Camera-type eye (tissue), 1 donor: Measurements from ENCODE around the gene HCFC1. TPM values are rescaled to one million over a fixed set of nuclear protein-coding genes. Genes with fewer than 3 reads are reported as not detected.

Experiments
- total RNA-seq: library from RNA; depleted of rRNA; stranded (reverse); fragments of >200 nt; gene quantifications from one replicate; pipeline ENCODE4 v1.2.3, GENCODE V29; 2014

The HCFC1 gene
- 41.3 TPM for total RNA-seq

GRCh38 chrX:153971450-153972367, at the start of gene HCFC1:
Gene HCFC1 (minus strand): TSS chrX:153971818. CDS start chrX:153970840, 978 bp downstream.

DNA sequence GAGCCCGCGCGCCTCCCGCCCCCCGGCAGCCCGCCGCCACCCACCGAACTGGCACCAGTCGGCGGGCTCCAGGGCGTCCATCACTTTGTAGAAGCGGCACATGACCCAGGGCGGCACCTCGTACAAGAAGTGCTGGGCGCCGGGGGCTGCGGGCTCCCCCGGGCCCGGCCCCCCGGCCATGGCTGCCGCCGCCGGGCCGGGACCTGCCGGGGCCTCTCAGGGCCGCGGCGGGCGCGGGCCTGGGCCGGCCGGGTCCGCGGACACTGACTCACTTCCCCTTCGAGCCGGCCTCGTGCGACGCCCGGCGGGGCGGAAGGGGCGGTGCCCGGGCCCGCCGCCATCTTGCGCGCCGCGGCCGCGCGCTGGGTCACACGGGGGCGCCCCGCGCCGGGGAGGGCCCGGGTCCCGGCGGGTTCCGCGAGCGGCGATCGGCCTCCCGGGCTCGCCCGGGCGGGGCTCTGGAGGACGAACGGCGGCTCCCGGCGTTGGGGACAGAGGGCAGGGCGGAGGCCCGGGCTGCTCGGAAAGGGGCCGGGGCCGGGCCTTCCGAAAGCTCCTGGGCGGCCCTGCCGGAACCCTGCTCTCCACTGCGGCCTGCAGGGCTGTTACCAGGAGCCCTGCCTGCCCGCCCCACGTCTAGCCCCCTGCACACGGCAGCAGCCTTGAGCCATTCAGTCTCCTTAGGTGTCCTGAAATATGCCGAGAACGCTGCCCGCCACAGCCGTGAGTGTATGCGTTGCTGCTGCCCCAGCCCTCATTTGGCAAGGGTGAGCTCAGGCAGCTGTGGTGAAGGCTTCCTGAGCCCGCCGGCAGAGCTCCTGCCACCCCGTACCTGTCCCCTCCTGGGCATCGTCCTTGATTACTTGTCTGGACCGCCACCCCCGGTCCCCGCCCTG, 48.3 kb upstream of the HCFC1 start, which contains the start of gene IRAK1:
Gene IRAK1 (minus strand): TSS at position 270 of the 896 bp plus-strand sequence. CDS start 90 bp downstream, at position 180.

GRCh38 chrX:153972368-153973126, 929 bp upstream of the HCFC1 start, which contains the start of gene TMEM187:
Gene TMEM187 (plus strand): TSS chrX:153972754. CDS start chrX:153982063, 9,309 bp downstream.

DNA sequence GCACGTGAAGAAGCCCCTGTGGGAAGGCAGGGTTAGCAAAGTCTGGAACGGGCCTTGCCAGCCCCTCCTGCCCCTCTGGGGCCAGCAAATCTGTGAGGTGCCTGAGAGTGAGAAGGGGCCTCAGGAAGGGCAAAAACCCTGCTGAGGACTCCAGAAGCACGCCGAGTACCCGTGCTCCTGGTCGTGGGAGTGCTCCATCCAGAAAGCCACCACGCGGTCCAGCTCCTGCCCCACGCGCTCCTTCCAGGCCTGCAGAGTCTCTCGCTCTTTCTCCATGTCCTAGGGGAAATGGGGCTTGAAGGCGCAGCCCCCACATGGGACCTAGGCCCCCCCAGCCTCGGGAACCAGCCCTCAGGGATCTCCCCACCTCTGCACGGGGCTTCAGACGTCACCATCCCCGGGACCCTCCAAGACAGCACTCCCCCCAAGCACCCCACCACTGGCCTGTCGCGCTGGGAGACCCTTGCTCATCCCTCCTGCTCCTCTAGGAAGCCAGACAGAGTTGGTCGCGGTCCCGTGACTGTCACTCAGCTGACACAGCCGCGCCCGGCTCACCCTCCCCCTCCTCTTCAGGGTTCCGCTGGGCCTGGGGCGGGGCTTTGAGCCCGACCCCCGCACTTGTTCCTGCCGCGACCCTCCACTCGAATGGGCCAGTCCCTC, 27.3 kb downstream of the HCFC1 start, which contains the start of gene RENBP:
Gene RENBP (minus strand): TSS at position 504 of the 660 bp plus-strand sequence. CDS start 33 bp downstream, at position 471.

GRCh38 chrX:153934762-153935325, 36.8 kb downstream of the HCFC1 start, which contains the start of gene NAA10:
Gene NAA10 (minus strand): TSS chrX:153935037. CDS start chrX:153934904, 133 bp downstream.

DNA sequence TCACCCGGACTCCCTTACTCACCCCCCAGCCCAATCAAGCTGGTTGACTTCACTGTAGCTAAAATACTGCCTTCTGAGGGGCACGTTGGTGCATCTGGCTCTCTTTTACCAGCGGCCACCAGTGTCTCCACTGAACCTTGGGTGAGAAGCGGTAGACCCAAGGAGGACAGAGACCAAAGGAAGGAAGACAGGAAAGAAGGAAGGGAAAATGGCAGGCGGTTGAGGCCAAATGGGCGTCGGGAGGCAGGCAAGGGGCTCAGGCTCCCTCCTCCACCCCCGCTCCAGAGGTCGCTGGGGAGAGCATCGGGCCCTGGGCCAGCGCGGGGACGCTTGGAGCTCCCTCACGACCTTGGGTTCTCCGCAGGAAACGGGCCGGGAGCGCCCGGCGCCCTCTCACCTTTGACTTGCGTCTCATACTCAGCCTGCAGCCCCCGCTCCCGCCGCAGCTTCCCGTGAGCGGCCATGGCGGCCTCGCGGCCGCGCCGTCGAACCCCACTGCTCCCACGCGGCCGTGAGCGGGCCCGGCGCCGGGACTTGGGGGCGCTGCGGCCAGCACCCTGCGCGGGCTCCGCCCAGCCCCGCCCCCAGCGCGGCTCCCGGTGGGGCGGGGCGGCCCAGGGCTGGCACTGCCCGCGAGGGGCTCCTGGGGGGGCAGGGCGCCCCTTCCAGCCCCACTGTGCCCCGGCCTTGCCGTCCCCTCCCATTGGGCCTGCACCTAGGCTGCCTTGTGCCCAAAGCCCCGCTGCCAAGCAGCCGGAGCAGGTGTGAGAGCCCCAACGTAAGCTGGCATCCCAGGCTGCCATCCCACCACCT, 45.7 kb downstream of the HCFC1 start, which contains the start of gene ARHGAP4:
Gene ARHGAP4 (minus strand): TSS at position 526 of the 813 bp plus-strand sequence. CDS start 62 bp downstream, at position 464.

DNA sequence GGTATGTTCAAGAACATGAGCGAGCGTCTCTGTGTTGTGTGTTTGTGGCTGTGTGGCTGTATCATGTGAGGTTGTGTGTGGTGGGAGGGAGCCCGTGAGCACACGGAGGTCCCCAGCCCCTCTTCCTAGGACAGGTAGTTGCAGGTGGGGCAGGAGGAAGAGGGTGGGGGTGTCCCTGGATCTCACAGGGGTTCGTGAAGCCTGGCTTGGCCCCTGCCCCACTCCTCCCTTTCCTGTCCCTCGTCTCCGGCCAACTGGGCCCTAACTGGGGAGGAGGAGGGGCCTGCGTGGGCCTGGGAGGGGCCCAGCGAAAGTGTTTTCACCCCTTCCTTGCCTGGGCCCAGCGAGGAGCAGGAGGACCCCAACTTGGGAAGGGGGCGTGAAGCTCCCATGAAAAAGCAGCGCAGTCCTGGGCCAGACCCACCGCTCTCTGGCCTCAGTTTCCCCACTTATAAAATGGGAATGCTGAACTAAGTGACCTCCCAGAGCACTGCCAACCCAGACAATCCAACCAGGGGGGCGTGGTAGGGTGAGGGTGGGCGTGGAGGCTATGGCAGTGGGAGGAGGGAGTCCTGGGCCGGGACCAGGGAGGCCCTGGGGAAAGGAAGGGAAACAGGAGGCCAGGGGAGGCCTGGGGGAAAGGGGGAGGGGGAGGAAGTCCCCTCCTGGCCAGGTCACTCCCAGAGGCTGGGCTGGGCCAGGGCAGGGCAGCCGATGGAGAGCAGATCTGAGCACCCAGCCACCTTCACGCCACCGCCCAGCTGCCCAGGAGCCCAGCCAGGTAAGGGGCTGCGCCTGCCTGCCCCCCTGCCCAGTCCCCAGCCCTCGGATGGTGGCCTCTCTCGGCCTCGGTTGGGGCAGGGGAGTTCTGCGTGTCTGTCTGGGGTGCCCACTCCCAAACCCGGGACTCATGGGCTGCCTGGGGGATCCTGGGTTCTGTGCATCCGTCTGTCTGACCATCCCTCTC, 67.3 kb downstream of the HCFC1 start, which contains the start of gene AVPR2:
Gene AVPR2 (plus strand): TSS at position 683 of the 967 bp plus-strand sequence. CDS start 473 bp downstream, outside the sequence.

Other genes starting within 250 kb of the HCFC1 start
- gene BCAP31, start 247.4 kb downstream of the HCFC1 start, total RNA-seq: 57.0 TPM
- 13.4 TPM for gene ABCD1, start 247.0 kb downstream of the HCFC1 start, total RNA-seq
- gene PLXNB3, start 207.6 kb downstream of the HCFC1 start, total RNA-seq: 7.3 TPM
- 6.9 TPM for gene SRPK3, start 190.8 kb downstream of the HCFC1 start, total RNA-seq
- gene IDH3G, start 177.4 kb downstream of the HCFC1 start, total RNA-seq: 54.5 TPM
- gene SSR4, start 177.2 kb downstream of the HCFC1 start, total RNA-seq: 53.0 TPM
- 44.0 TPM for gene PDZD4, start 141.3 kb downstream of the HCFC1 start, total RNA-seq
- gene L1CAM, start 85.6 kb downstream of the HCFC1 start, total RNA-seq: 57.3 TPM
- 0.99 TPM for gene AVPR2, start 67.1 kb downstream of the HCFC1 start, total RNA-seq
- gene ARHGAP4, start 45.6 kb downstream of the HCFC1 start, total RNA-seq: 37.3 TPM
- gene NAA10, start 36.8 kb downstream of the HCFC1 start, total RNA-seq: 35.3 TPM
- gene RENBP, start 27.2 kb downstream of the HCFC1 start, total RNA-seq: 10.0 TPM
- gene TMEM187, start 936 bp upstream of the HCFC1 start, total RNA-seq: 4.7 TPM
- 22.9 TPM for gene IRAK1, start 48.1 kb upstream of the HCFC1 start, total RNA-seq
- 72.2 TPM for gene MECP2, start 125.9 kb upstream of the HCFC1 start, total RNA-seq
- 1.5 TPM for gene OPN1LW, start 172.4 kb upstream of the HCFC1 start, total RNA-seq
- gene OPN1MW, start 210.8 kb upstream of the HCFC1 start, total RNA-seq: 19.4 TPM
- not detected for gene OPN1MW2, start 247.9 kb upstream of the HCFC1 start, total RNA-seq